ENCODE data around the gene ERG. TPM values are rescaled to one million over a fixed set of nuclear protein-coding genes. Genes with fewer than 3 reads are reported as not detected.

The ERG gene
- total RNA-seq, 1 experiment from 2014 or later: not detected

GRCh38 chr21:38333301-38334272 is 164.7 kb downstream of the ERG start:
- DNase-seq (ENCODE audit: low spot score): no peak

- DNase-seq (ENCODE audit: low spot score): no peak
These were observed 167.6 kb downstream of the ERG start for GRCh38 chr21:38330666-38331065.

Small RNA genes within 50 kb of the gene (small RNA-seq; reads per million reads assigned to genes)
- not detected for gene SNRPGP13

Other genes with a start within 250 kb of the ERG start
- not detected in 2 replicates for gene KCNJ15, start 241.5 kb downstream of the ERG start, total RNA-seq (2014; rRNA removed; shearing (Covaris generic))

All from HT-29 (cell line).